Fibroblast of lung (primary cell): ENCODE results near the gene TECR. TPM values are rescaled to one million over a fixed set of nuclear protein-coding genes. Genes with fewer than 3 reads are reported as not detected.

Experiments
- DNase-seq, 2 donors: peaks; one replicate each; pipeline versions ENCODE4 v3.0.0 to v3.0.0-alpha.2; 2010; ENCODE audit warnings: low read depth in 2 of 2
- H2AFZ ChIP-seq: 2 replicates; pipeline ENCODE4 v1.5.1; 2012; ENCODE audit warnings: low read length, control low read depth, inconsistent platforms
- H3K27ac ChIP-seq: 2 replicates; pipeline ENCODE4 v1.5.1; 2011; ENCODE audit warnings: low read length, control low read depth; ENCODE audit not compliant: insufficient read depth
- H3K27me3 ChIP-seq: 2 replicates; pipeline ENCODE4 v1.5.1; 2011; ENCODE audit warnings: mild to moderate bottlenecking, low read length; ENCODE audit not compliant: control insufficient read depth, insufficient read depth
- H3K36me3 ChIP-seq: 2 replicates; pipeline ENCODE4 v1.5.1; 2011; ENCODE audit warnings: low read length; ENCODE audit not compliant: control insufficient read depth, insufficient read depth
- H3K4me1 ChIP-seq: 2 replicates; pipeline ENCODE4 v1.5.1; 2011; ENCODE audit warnings: low read length; ENCODE audit not compliant: control insufficient read depth, insufficient read depth; ENCODE audit errors: extremely low read depth
- H3K4me2 ChIP-seq: 2 replicates; pipeline ENCODE4 v1.5.1; 2011; ENCODE audit warnings: low read length, control low read depth; ENCODE audit not compliant: insufficient read depth; ENCODE audit errors: extremely low read depth
- H3K4me3 ChIP-seq, 4 experiments: fragments of 200-600 bp in 1 of 4; sonication (generic) in 1 of 4; replicated peaks in 1 of 4; 2 replicates each; pipeline ENCODE4 v1.5.1; 2011 to 2016; ENCODE audit warnings: low read length in 4 of 4, low read depth in 3 of 4, mild to moderate bottlenecking in 3 of 4, control low read depth in 2 of 4, inconsistent platforms in 1 of 4, mixed read lengths in 1 of 4; ENCODE audit not compliant: insufficient read depth in 1 of 4; ENCODE audit errors: control extremely low read depth in 1 of 4
- H3K79me2 ChIP-seq: 2 replicates; pipeline ENCODE4 v1.5.1; 2012; ENCODE audit warnings: mild to moderate bottlenecking, low read length, inconsistent platforms; ENCODE audit not compliant: control insufficient read depth, insufficient read depth
- H3K9ac ChIP-seq: 2 replicates; pipeline ENCODE4 v1.5.1; 2011; ENCODE audit warnings: mild to moderate bottlenecking, low read length, control low read depth; ENCODE audit not compliant: insufficient read depth
- H3K9me3 ChIP-seq: 2 replicates; pipeline ENCODE4 v1.5.1; 2012; ENCODE audit warnings: low read depth, low read length; ENCODE audit not compliant: control insufficient read depth, insufficient read depth
- H4K20me1 ChIP-seq: 2 replicates; pipeline ENCODE4 v1.5.1; 2011; ENCODE audit warnings: low read length; ENCODE audit not compliant: control insufficient read depth, insufficient read depth; ENCODE audit errors: extremely low read depth
- EZH2 ChIP-seq: IDR thresholded peaks from 2 replicates; pipeline ENCODE4 v1.5.1; 2012; ENCODE audit warnings: low read length, control low read depth, mild to moderate bottlenecking; ENCODE audit errors: missing control alignments
- polyA plus RNA-seq, 2 donors: library from polyadenylated mRNA; depleted of rRNA in 1 of 2; stranded (reverse) in 1 of 2; unstranded in 1 of 2; fragments of >200 nt; gene quantifications; 2 replicates each; pipeline ENCODE4 v1.2.1, GENCODE V29; 2011 to 2012; ENCODE audit warnings: missing spikeins in 1 of 2
- total RNA-seq: library from RNA; depleted of rRNA; stranded (reverse); fragments of >200 nt; gene quantifications from 2 replicates; pipeline ENCODE4 v1.2.1, GENCODE V29; 2014
- TF ChIP-seq, protein P1 (sequence below), 2 donors: IDR thresholded peaks in 1 of 2; conservative IDR thresholded peaks in 1 of 2; 1 replicate in 1 of 2; 2 replicates in 1 of 2; pipeline ENCODE4 v1.5.1; 2011 to 2012; ENCODE audit warnings: low read length in 2 of 2, control low read depth in 1 of 2, inconsistent platforms in 1 of 2, low read depth in 1 of 2, mild to moderate bottlenecking in 1 of 2

Gene TECR
- total and polyA plus RNA-seq, 2 donors (not counting 1 experiment from before 2014, with no cell fraction given): 34.0 to 73.4 TPM

GRCh38 chr19:14525729-14526128 is 3.7 kb upstream of the TECR start:
- no peak for DNase-seq
- no peaks in the 10 kb centered on the region for H3K36me3 ChIP-seq
- H3K4me1 ChIP-seq: peaks cover 9% of the 10 kb centered on the region
- H3K4me3 ChIP-seq: no peak overlapping the region
- TF ChIP-seq, protein P1, sequence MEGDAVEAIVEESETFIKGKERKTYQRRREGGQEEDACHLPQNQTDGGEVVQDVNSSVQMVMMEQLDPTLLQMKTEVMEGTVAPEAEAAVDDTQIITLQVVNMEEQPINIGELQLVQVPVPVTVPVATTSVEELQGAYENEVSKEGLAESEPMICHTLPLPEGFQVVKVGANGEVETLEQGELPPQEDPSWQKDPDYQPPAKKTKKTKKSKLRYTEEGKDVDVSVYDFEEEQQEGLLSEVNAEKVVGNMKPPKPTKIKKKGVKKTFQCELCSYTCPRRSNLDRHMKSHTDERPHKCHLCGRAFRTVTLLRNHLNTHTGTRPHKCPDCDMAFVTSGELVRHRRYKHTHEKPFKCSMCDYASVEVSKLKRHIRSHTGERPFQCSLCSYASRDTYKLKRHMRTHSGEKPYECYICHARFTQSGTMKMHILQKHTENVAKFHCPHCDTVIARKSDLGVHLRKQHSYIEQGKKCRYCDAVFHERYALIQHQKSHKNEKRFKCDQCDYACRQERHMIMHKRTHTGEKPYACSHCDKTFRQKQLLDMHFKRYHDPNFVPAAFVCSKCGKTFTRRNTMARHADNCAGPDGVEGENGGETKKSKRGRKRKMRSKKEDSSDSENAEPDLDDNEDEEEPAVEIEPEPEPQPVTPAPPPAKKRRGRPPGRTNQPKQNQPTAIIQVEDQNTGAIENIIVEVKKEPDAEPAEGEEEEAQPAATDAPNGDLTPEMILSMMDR (conservative IDR thresholded peaks at IDR 0.05 in 1 of 2, IDR thresholded peaks at IDR 0.05 in 1 of 2; ENCODE audit: low read depth in 1 of 2, low read length in 2 of 2): no peak
- TF ChIP-seq EZH2: no peak
- H3K9ac ChIP-seq: no peak overlapping the region
- no peaks in the 10 kb centered on the region for H3K9me3 ChIP-seq
- H4K20me1 ChIP-seq: no peaks in the 10 kb centered on the region
- H3K27me3 ChIP-seq: no peaks in the 10 kb centered on the region
- H3K27ac ChIP-seq: no peak overlapping the region
- H3K79me2 ChIP-seq: peaks cover 9% of the 10 kb centered on the region
- H2AFZ ChIP-seq: no peak overlapping the region
- H3K4me2 ChIP-seq: no peak overlapping the region

GRCh38 chr19:14526423-14526822 is 3.0 kb upstream of the TECR start:
- H4K20me1 ChIP-seq: no peaks in the 10 kb centered on the region
- no peak overlapping the region for H3K4me3 ChIP-seq
- H3K36me3 ChIP-seq: no peaks in the 10 kb centered on the region
- no peaks in the 10 kb centered on the region for H3K27me3 ChIP-seq
- no peak overlapping the region for H3K9ac ChIP-seq
- no peak overlapping the region for H3K4me2 ChIP-seq
- H3K9me3 ChIP-seq: no peaks in the 10 kb centered on the region
- H3K4me1 ChIP-seq: peaks cover 9% of the 10 kb centered on the region
- no peak for DNase-seq
- H3K27ac ChIP-seq: no peak overlapping the region
- H3K79me2 ChIP-seq: peaks cover 14% of the 10 kb centered on the region
- no peak for TF ChIP-seq EZH2
- TF ChIP-seq, protein P1 (conservative IDR thresholded peaks at IDR 0.05 in 1 of 2, IDR thresholded peaks at IDR 0.05 in 1 of 2; ENCODE audit: low read depth in 1 of 2, low read length in 2 of 2): no peak
- H2AFZ ChIP-seq: no peak overlapping the region

GRCh38 chr19:14528419-14529253 is 758 bp upstream of the TECR start:
- H3K27me3 ChIP-seq: no peaks in the 10 kb centered on the region
- no peaks in the 10 kb centered on the region for H3K9me3 ChIP-seq
- no peaks in the 10 kb centered on the region for H3K36me3 ChIP-seq
- H3K4me3 ChIP-seq: peak overlapping the region; percentile 63 to 78 (median 69)
- peak overlapping the region; percentile 86 for H3K27ac ChIP-seq
- H3K4me1 ChIP-seq: peaks cover 7% of the 10 kb centered on the region
- H3K9ac ChIP-seq: peak overlapping the region; percentile 74
- no peaks in the 10 kb centered on the region for H4K20me1 ChIP-seq
- DNase-seq: peak in 1 of 2 donors; percentile 21
- peak overlapping the region; percentile 80 for H3K4me2 ChIP-seq
- H3K79me2 ChIP-seq: peaks cover 20% of the 10 kb centered on the region
- TF ChIP-seq, protein P1 (conservative IDR thresholded peaks at IDR 0.05 in 1 of 2, IDR thresholded peaks at IDR 0.05 in 1 of 2; ENCODE audit: low read depth in 1 of 2, low read length in 2 of 2): no peak
- TF ChIP-seq EZH2: no peak
- peak overlapping the region; percentile 89 for H2AFZ ChIP-seq
